ENCODE results near the gene MGARP. TPM values are rescaled to one million over a fixed set of nuclear protein-coding genes. Genes with fewer than 3 reads are reported as not detected.

The MGARP gene
- total and polyA plus RNA-seq, 9 donors, result 11.4 to 108 (median 19.9) TPM

- intact Hi-C loops (cut with DNase I), result no loop called here
Observed at GRCh38 chr4:139319571-139319970, 39.5 kb upstream of the MGARP start.

GRCh38 chr4:139317635-139318034 lies 37.6 kb upstream of the MGARP start:
- Histone ChIP-seq H3K4me3 (no peak overlapping the region), H3K27ac (no peak overlapping the region), H3K27me3 (no peaks in the 10 kb centered on the region), H3K4me1 (ENCODE audit: insufficient read depth) (peaks cover 2% of the 10 kb centered on the region), H3K9me3 (no peaks in the 10 kb centered on the region), H3K36me3 (no peaks in the 10 kb centered on the region)
- DNase-seq, result no peak
- TF ChIP-seq CTCF (IDR thresholded peaks at IDR 0.05) (no peak), EP300 (IDR thresholded peaks at IDR 0.05) (no peak), POLR2A (IDR thresholded peaks at IDR 0.05) (no peak)
- intact Hi-C loops (cut with DNase I), result no loop called here

More at GRCh38 chr4:139319571-139319970, 39.5 kb upstream of the MGARP start:
- H3K4me3 ChIP-seq, result no peak overlapping the region
- no peak for DNase-seq
- peaks cover 3% of the 10 kb centered on the region for H3K4me1 ChIP-seq (ENCODE audit: insufficient read depth)
- H3K9me3 ChIP-seq, result no peaks in the 10 kb centered on the region
- no peak for TF ChIP-seq CTCF (IDR thresholded peaks at IDR 0.05)
- TF ChIP-seq EP300 (IDR thresholded peaks at IDR 0.05), result no peak
- no peak for TF ChIP-seq POLR2A (IDR thresholded peaks at IDR 0.05)
- no peak overlapping the region for H3K27ac ChIP-seq
- H3K27me3 ChIP-seq, result no peaks in the 10 kb centered on the region
- WGBS, 3 donors, result 86 to 90% (median 89%) methylated on average over 1 of the region's 1 CpG
- H3K36me3 ChIP-seq, result no peaks in the 10 kb centered on the region

DNA sequence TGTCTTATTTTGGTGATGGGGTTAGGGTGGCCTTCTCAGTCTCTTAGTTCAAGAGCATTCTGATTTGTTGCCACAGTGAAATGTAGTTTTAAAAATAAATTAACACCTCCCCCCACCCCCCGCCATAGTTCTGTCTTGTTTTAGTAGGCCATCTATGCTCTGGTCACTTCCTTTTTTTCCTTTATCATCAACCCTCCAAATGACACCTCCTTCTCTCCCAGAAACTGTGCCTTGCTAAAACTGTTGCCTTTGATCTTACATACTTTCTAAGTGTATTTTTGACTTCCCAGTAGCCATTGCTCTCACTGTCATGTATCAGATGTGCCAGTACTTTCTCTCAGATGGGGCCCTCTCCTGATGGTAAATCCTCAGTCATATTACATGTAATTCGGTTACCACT lies 36.7 kb upstream of the MGARP start:
- TF ChIP-seq POLR2A (IDR thresholded peaks at IDR 0.05) (no peak), CTCF (IDR thresholded peaks at IDR 0.05) (no peak)
- no peaks in the 10 kb centered on the region for H3K27me3 ChIP-seq
- H3K4me1 ChIP-seq (ENCODE audit: insufficient read depth), result peaks cover 2% of the 10 kb centered on the region
- 92 to 93% (median 92%) methylated on average over 2 of the region's 2 CpGs for WGBS, 3 donors
- no peaks in the 10 kb centered on the region for H3K36me3 ChIP-seq
- no peaks in the 10 kb centered on the region for H3K9me3 ChIP-seq
- intact Hi-C loops (cut with DNase I), result no loop called here
- DNase-seq, result no peak
- H3K4me3 ChIP-seq, result no peak overlapping the region
- no peak overlapping the region for H3K27ac ChIP-seq

DNA sequence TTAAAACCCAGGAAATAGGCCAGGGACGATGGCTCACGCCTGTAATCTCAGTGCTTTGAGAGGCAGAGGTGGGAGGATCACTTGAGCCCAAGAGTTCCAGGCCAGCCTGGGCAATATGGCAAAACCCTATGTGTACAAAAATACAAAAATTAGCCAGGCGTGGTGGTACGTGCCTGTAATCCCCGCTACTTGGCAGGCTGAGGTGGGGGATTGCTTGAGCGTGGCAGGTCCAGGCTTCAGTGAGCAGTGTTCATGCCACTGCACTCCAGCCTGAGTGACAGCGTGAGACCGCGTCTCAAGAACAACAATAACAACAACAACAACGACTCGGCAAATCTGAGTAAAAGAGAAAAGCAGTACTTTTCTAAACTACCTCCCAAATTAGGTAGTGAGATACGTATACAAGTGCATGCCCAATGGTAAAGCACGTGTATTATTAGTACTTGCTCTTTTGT lies 35.2 kb upstream of the MGARP start:
- H3K36me3 ChIP-seq, result no peaks in the 10 kb centered on the region
- 91 to 93% (median 93%) methylated on average over 13 of the region's 13 CpGs for WGBS, 3 donors
- H3K4me1 ChIP-seq (ENCODE audit: insufficient read depth), result peaks cover 2% of the 10 kb centered on the region
- H3K9me3 ChIP-seq, result no peaks in the 10 kb centered on the region
- TF ChIP-seq CTCF (IDR thresholded peaks at IDR 0.05), result no peak
- TF ChIP-seq EP300 (IDR thresholded peaks at IDR 0.05), result no peak
- no peak for TF ChIP-seq POLR2A (IDR thresholded peaks at IDR 0.05)
- no peak for DNase-seq
- intact Hi-C loops (cut with DNase I), result no loop called here
- no peak overlapping the region for H3K4me3 ChIP-seq
- no peak overlapping the region for H3K27ac ChIP-seq
- no peaks in the 10 kb centered on the region for H3K27me3 ChIP-seq

Measured in ovary (tissue), 9 donors.